ENCODE data around the gene ARRDC2.

The ARRDC2 gene

DNA sequence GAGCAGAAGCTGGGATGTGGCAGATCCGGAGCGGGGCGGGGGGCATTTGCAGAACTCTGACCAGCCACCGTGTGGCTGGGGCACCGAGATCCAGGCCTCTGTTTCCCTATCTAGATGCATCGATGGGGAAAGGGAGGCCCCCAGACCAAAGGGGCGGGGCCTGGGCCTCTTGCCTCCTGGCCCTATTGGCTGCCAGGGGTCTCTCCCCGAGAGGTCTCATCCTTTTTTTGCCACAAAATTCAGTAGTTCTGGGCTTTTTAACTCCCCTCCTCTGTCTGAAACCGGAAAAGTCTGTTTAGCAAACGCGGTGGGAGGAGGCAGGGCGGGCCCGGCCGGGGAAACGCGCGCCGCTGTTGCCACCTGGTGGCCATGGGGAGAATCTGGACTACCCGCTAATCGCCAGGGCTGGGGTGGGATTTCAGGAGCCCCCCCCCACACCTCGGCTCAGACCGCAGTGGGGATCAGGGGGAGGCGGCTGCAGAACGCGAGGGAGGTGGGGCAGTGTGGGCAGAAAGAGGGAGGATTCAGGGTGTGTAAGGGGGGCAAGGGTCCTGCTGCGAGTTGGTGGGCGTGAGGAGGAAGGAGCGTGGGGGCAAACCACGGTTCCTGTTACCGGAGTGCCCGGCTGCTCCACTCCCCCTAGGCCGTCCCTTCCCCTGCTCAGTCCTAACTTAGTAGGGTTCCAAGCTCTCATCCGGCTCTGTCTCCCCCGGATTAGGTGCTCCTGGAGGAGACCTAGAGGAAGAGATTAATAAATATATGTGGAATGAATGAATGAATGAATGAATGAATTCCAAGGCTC lies 50.4 kb downstream of the ARRDC2 start:
- peak; percentile 53 to 59 for DNase-seq (ENCODE audit: low read depth in 2 of 2)

DNA sequence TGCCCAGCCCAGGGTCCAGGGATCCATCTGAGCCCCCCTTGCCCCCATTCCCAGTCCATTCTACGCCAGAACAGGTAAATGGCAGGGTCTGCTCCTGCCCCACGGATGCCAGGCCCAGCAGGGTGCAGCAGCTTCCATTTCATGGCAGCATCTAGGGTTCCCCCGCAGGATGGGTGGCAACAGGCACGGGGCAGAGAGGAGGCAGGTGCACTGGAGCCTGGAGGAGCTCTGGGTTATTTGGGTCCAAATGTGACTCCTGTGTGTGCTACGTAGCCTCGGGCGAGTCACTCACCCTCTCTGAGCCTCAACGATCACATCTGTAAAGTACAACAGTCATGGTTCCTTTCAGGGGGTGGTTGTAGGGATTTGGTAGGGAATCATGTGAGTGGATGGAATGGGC lies 51.3 kb downstream of the ARRDC2 start:
- no peak for DNase-seq (ENCODE audit: low read depth in 2 of 2)

DNA sequence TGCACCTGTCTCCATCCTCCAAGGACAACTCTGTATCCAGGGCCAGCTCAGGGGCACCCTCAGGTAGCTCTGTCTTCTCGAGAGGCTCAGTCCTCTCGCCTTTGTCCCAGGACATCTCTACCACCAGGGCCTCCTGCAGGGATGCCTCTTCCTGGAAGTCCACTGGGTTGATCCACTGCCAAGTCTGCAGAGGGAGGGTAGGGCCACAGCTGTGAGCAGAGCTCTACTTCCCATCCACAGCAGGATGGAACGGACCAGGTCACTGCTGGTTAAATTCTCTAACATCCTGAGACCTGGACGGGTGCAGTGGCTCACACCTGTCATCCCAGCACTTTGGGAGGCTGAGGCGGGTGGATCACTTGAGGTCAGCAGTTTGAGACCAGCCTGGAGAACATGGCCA lies 51.9 kb downstream of the ARRDC2 start:
- DNase-seq (ENCODE audit: low read depth in 2 of 2), result no peak

DNA sequence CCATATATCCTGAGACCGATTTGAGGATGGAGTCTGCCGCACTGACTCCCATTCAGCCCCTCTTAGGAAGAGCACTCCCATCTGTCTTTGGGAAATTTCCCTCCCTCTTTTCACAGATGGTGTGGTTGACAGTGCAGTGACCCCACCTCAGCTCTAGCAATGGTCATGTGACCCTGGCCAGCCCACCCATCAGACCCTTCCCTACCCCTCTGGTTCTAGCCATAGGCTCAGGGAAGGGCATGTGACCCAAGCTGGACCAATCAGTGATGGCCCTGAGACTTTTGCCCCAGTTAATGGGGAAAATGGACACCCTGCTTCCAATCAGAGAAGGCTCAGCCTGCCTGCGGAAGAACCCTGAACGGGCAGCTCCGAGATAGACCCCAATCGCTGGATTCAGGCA lies 52.5 kb downstream of the ARRDC2 start:
- no peak for DNase-seq (ENCODE audit: low read depth in 2 of 2)

DNA sequence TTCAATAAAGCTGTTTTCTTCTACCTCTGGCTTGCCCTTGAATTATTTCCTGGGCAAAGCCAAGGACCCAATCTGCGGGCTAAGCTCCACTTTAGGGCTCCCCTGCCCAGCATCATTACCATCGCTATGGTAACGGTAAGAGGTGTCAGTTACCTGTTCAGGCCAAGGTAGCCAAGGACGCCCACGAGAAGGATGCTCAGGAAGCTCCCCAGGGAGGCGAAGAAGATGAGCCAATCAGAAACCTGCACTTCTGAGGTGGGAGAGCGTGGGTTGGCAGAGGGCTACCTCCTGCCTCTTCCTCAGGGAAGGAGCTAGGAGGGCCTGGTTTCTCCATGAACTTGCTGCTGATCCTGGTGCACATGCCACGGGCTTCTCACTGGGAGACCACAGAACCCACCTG lies 54.1 kb downstream of the ARRDC2 start:
- DNase-seq (ENCODE audit: low read depth in 2 of 2), result no peak

DNA sequence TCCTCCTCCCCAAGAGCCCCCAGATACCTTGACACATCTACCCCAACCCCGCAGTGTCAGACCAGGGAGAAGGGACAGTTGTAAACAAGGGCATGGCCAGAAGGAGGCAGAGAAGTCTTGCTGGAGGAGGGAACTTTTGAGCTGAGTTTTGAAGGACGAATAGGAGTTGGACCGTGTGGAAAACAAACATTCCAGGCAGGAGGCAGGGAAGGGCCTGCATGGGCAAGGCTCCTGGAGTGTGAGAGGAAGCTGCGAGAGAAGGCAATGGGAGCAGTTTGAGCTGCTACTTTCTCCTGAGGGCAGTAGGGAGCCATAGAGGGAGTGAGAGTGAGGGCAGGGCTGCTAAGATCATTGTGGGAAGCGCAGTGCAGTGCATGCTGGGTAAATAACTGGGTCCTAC lies 55.5 kb downstream of the ARRDC2 start:
- DNase-seq (ENCODE audit: low read depth in 2 of 2), result no peak

All from fibroblast of skin of left quadriceps (primary cell).